Spleen (tissue), 7 donors: ENCODE results near the gene TRMT61A.

Experiments
- POLR2A ChIP-seq, 3 donors: fragments of 450-650 bp; IDR thresholded peaks; one replicate each; pipeline ENCODE4 v1.5.1; 2017; ENCODE audit warnings: antibody characterized with exemption in 3 of 3, mild to moderate bottlenecking in 1 of 3
- TF ChIP-seq, protein P1 (sequence below), 11 experiments: fragments of 200-600 bp in 7 of 11; fragments of 450-650 bp in 4 of 11; sonication (generic) in 4 of 11; IDR thresholded peaks in 8 of 11; conservative IDR thresholded peaks in 3 of 11; 1 replicate in 7 of 11; 2 replicates in 4 of 11; pipeline versions ENCODE4 v1.4.0 to v1.8.0; 2016 to 2021; ENCODE audit warnings: antibody characterized with exemption in 11 of 11, inconsistent platforms in 4 of 11, mild to moderate bottlenecking in 1 of 11
- donor health status: DM: no; HTN: no; CAD: no; lungs with moderate emphysema.
- donor health status: DM: no; HTN: no; CAD: no.
- donor health status: DM: no; HTN: no; CAD: no.

GRCh38 chr14:103547941-103548462 lies 19.0 kb downstream of the TRMT61A start:
- TF ChIP-seq, protein P1, sequence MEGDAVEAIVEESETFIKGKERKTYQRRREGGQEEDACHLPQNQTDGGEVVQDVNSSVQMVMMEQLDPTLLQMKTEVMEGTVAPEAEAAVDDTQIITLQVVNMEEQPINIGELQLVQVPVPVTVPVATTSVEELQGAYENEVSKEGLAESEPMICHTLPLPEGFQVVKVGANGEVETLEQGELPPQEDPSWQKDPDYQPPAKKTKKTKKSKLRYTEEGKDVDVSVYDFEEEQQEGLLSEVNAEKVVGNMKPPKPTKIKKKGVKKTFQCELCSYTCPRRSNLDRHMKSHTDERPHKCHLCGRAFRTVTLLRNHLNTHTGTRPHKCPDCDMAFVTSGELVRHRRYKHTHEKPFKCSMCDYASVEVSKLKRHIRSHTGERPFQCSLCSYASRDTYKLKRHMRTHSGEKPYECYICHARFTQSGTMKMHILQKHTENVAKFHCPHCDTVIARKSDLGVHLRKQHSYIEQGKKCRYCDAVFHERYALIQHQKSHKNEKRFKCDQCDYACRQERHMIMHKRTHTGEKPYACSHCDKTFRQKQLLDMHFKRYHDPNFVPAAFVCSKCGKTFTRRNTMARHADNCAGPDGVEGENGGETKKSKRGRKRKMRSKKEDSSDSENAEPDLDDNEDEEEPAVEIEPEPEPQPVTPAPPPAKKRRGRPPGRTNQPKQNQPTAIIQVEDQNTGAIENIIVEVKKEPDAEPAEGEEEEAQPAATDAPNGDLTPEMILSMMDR (IDR thresholded peaks at IDR 0.05 in 8 of 11, conservative IDR thresholded peaks at IDR 0.05 in 3 of 11): no peak
- no peak for TF ChIP-seq POLR2A (IDR thresholded peaks at IDR 0.05)
